H9 (cell line): ENCODE measurements around the gene PTK6. TPM values are rescaled to one million over a fixed set of nuclear protein-coding genes. Genes with fewer than 3 reads are reported as not detected.

Experiments
- DNase-seq: peaks from one replicate; pipeline ENCODE4 v3.0.0-alpha.2; 2017
- H2AFZ ChIP-seq: one replicate; pipeline ENCODE4 v1.6.1; 2013; ENCODE audit warnings: mild to moderate bottlenecking, low read length, control low read depth, moderate library complexity
- H2AK5ac ChIP-seq: 2 replicates; pipeline ENCODE4 v1.6.1; 2013; ENCODE audit warnings: low read length, control low read depth, mixed read lengths; ENCODE audit not compliant: insufficient read length
- H2BK120ac ChIP-seq: one replicate; pipeline ENCODE4 v1.6.1; 2013; ENCODE audit warnings: low read depth, mild to moderate bottlenecking, low read length, control low read depth, inconsistent platforms; ENCODE audit not compliant: poor library complexity, severe bottlenecking
- H2BK12ac ChIP-seq: 2 replicates; pipeline ENCODE4 v1.6.1; 2013; ENCODE audit warnings: low read length, control low read depth, mixed read lengths, low read depth; ENCODE audit not compliant: insufficient read length
- H2BK15ac ChIP-seq: 2 replicates; pipeline ENCODE4 v1.6.1; 2013; ENCODE audit warnings: low read depth, low read length, control low read depth
- H2BK20ac ChIP-seq: one replicate; pipeline ENCODE4 v1.6.1; 2013; ENCODE audit warnings: low read depth, mild to moderate bottlenecking, low read length, control low read depth, inconsistent platforms; ENCODE audit not compliant: poor library complexity, severe bottlenecking
- H2BK5ac ChIP-seq: 2 replicates; pipeline ENCODE4 v1.6.1; 2013; ENCODE audit warnings: low read length, control low read depth, mixed read lengths; ENCODE audit not compliant: insufficient read length
- H3K14ac ChIP-seq: 2 replicates; pipeline ENCODE4 v1.6.1; 2013; ENCODE audit warnings: low read length, control low read depth; ENCODE audit not compliant: insufficient read depth
- H3K18ac ChIP-seq: 2 replicates; pipeline ENCODE4 v1.6.1; 2013; ENCODE audit warnings: low read depth, mild to moderate bottlenecking, mixed read lengths, low read length, control low read depth; ENCODE audit not compliant: insufficient read length
- H3K23ac ChIP-seq: 2 replicates; pipeline ENCODE4 v1.6.1; 2013; ENCODE audit warnings: low read length, control low read depth, mixed read lengths, low read depth; ENCODE audit not compliant: insufficient read length
- H3K23me2 ChIP-seq: 2 replicates; pipeline ENCODE4 v1.6.1; 2013; ENCODE audit warnings: low read depth, mild to moderate bottlenecking, mixed read lengths, low read length, control low read depth; ENCODE audit not compliant: insufficient read length, poor library complexity, severe bottlenecking
- H3K27ac ChIP-seq: 2 replicates; pipeline ENCODE4 v1.5.1; 2013; ENCODE audit warnings: low read length, control low read depth, mixed read lengths, low read depth; ENCODE audit not compliant: insufficient read length
- H3K27me3 ChIP-seq: 2 replicates; pipeline ENCODE4 v1.6.1; 2013; ENCODE audit warnings: low read length, control low read depth, inconsistent platforms; ENCODE audit not compliant: insufficient read depth
- H3K4ac ChIP-seq: 2 replicates; pipeline ENCODE4 v1.6.1; 2013; ENCODE audit warnings: low read depth, mild to moderate bottlenecking, control low read depth, inconsistent platforms, low read length, moderate library complexity
- H3K4me1 ChIP-seq: 2 replicates; pipeline ENCODE4 v1.6.1; 2013; ENCODE audit warnings: low read length, control low read depth, inconsistent platforms; ENCODE audit not compliant: insufficient read depth
- H3K4me2 ChIP-seq: 2 replicates; pipeline ENCODE4 v1.6.1; 2013; ENCODE audit warnings: low read length, control low read depth, mixed read lengths; ENCODE audit not compliant: insufficient read length, insufficient read depth
- H3K56ac ChIP-seq: 2 replicates; pipeline ENCODE4 v1.6.1; 2013; ENCODE audit warnings: low read depth, mild to moderate bottlenecking, mixed read lengths, low read length, control low read depth; ENCODE audit not compliant: insufficient read length
- H3K79me1 ChIP-seq: 2 replicates; pipeline ENCODE4 v1.6.1; 2013; ENCODE audit warnings: low read depth, mild to moderate bottlenecking, moderate library complexity, low read length, control low read depth, inconsistent platforms; ENCODE audit not compliant: insufficient read depth, poor library complexity, severe bottlenecking
- H3K79me2 ChIP-seq: 2 replicates; pipeline ENCODE4 v1.6.1; 2013; ENCODE audit warnings: low read length, control low read depth, inconsistent platforms; ENCODE audit not compliant: insufficient read depth
- H3K9ac ChIP-seq: 2 replicates; pipeline ENCODE4 v1.6.1; 2013; ENCODE audit warnings: low read length, control low read depth, mixed read lengths; ENCODE audit not compliant: insufficient read length; ENCODE audit errors: extremely low read depth
- H3K9me3 ChIP-seq: one replicate; pipeline ENCODE4 v1.6.1; 2013; ENCODE audit warnings: low read depth, low read length, inconsistent platforms; ENCODE audit not compliant: control insufficient read depth
- H3T11ph ChIP-seq: one replicate; pipeline ENCODE4 v1.6.1; 2013; ENCODE audit warnings: mild to moderate bottlenecking, low read length, control low read depth, inconsistent platforms
- H4K20me1 ChIP-seq: one replicate; pipeline ENCODE4 v1.6.1; 2013; ENCODE audit not compliant: control insufficient read depth, insufficient read length, insufficient read depth
- H4K5ac ChIP-seq: 2 replicates; pipeline ENCODE4 v1.6.1; 2013; ENCODE audit warnings: low read depth, mild to moderate bottlenecking, mixed read lengths, low read length, control low read depth; ENCODE audit not compliant: insufficient read length
- H4K8ac ChIP-seq: replicated peaks from 2 replicates; pipeline ENCODE4 v1.6.1; 2013; ENCODE audit warnings: low read length, control low read depth, mixed read lengths, low read depth; ENCODE audit not compliant: insufficient read length
- H4K91ac ChIP-seq: 2 replicates; pipeline ENCODE4 v1.6.1; 2013; ENCODE audit warnings: low read depth, mild to moderate bottlenecking, moderate library complexity, mixed read lengths, low read length, control low read depth; ENCODE audit not compliant: insufficient read length
- H3K27ac Mint-ChIP-seq, 3 experiments: 2 replicates in 2 of 3; 3 replicates in 1 of 3; pipeline ENCODE4 v1.8.0; 2020 to 2021; ENCODE audit warnings: mixed read lengths in 3 of 3, mild to moderate bottlenecking in 1 of 3, moderate library complexity in 1 of 3
- H3K27me3 Mint-ChIP-seq: 2 replicates; pipeline ENCODE4 v1.8.0; 2021; ENCODE audit warnings: low read depth, mild to moderate bottlenecking, moderate library complexity, mixed read lengths
- H3K36me3 Mint-ChIP-seq, 3 experiments: 2 replicates in 2 of 3; 3 replicates in 1 of 3; pipeline ENCODE4 v1.8.0; 2020 to 2021; ENCODE audit warnings: low read depth in 3 of 3, mixed read lengths in 3 of 3; ENCODE audit not compliant: insufficient read depth in 1 of 3
- H3K4me1 Mint-ChIP-seq, 2 experiments: 2 replicates each; pipeline ENCODE4 v1.8.0; 2020; ENCODE audit warnings: mixed read lengths in 2 of 2
- H3K4me3 Mint-ChIP-seq, 2 experiments: 2 replicates in 1 of 2; 3 replicates in 1 of 2; pipeline ENCODE4 v1.8.0; 2020 to 2021; ENCODE audit warnings: mild to moderate bottlenecking in 2 of 2, mixed read lengths in 2 of 2, moderate library complexity in 1 of 2
- H3K9me3 Mint-ChIP-seq, 2 experiments: 2 replicates in 1 of 2; 3 replicates in 1 of 2; pipeline ENCODE4 v1.8.0; 2020; ENCODE audit warnings: mild to moderate bottlenecking in 2 of 2, mixed read lengths in 2 of 2, moderate library complexity in 1 of 2
- WGBS: extraction: QIAGEN DNeasy Blood & Tissue Kit; methylation state at CpG from one replicate; pipeline ENCODE4 v1.1.7; 2013; ENCODE audit warnings: missing lambda C conversion rate, low lambda C conversion rate, mixed read lengths; ENCODE audit not compliant: insufficient read length; ENCODE audit errors: extremely low coverage; 5-methylcytosine and 5-hydroxymethylcytosine counted together
- total RNA-seq: library from RNA; stranded (reverse); gene quantifications from 2 replicates; pipeline ENCODE4 v1.2.1, GENCODE V29; 2021
- TF ChIP-seq, protein P1 (sequence below): fragments of 200-600 bp; sonication (generic); conservative IDR thresholded peaks from 3 replicates; pipeline ENCODE4 v1.8.0; 2021; ENCODE audit warnings: antibody characterized with exemption, mild to moderate bottlenecking

Gene PTK6
- total RNA-seq, 1 experiment from 2014 or later, result 0.46 TPM

DNA sequence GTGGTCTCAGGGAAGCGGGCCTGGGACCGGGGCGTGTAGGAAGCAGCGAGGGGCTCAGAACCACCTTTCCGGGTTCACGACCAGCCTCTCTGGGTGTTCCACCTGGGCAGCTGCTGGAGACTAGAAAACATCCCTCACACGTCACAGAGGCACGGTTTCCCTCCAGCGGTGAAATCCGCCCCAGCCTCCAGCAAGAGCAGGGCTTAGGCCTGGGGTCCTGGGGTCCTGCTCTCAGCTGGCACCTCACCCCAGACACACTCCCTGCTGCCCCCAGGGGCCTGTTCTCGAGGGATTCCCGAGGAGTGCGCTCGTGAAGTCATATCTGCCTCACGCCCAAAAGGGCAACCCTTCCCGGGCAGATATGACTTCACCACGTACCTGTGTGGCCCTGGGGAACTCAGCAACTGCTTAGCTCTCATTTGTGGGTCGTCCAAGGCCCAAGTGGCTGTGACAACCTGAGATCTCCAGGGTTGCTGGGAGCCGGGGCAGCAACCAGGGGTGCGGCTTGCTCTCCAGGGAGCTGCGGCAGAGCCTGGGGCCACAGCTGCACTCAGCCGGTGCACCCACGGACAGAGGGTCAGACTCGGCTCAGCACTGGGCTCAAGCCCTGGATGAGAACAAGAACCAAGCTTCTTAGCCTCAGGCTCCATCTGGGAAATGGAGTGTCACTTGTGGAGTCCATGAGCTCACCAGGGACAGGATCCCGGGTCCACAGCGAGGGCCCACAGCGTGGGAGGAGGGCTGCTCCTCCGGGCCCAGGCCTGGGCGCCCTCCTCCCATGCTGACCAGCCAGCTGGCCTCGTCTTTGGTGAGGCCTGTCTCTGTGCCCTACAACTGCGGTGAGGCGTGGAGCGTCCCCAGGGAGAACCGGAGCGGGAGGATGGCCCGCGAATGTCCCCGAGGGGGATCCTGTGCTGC, 17.4 kb upstream of the PTK6 start:
- Histone ChIP-seq H2BK5ac (no peak overlapping the region), H3K4me2 (peak overlapping the region; percentile 46), H3K14ac (no peak overlapping the region), H3T11ph (no peak overlapping the region), H3K9ac (no peak overlapping the region), H2BK20ac (no peak overlapping the region), H2BK120ac (no peak overlapping the region), H4K20me1 (no peaks in the 10 kb centered on the region), H3K56ac (no peak overlapping the region), H2AFZ (no peak overlapping the region), H3K9me3 (no peaks in the 10 kb centered on the region), H3K4me1 (0 out of 2 replicates have a peak, but pooled peaks cover 2% of the 10 kb centered on the region), H4K91ac (no peak overlapping the region), H3K4ac (no peak overlapping the region), H3K23ac (no peak overlapping the region), H4K5ac (no peak overlapping the region), H2BK12ac (no peak overlapping the region), H4K8ac (no peak overlapping the region), H3K27ac (no peak overlapping the region), H3K79me1 (no peaks in the 10 kb centered on the region), H3K79me2 (no peaks in the 10 kb centered on the region), H2BK15ac (no peak overlapping the region), H3K23me2 (peaks cover 9% of the 10 kb centered on the region), H3K27me3 (no peaks in the 10 kb centered on the region), H2AK5ac (no peak overlapping the region), H3K18ac (no peak overlapping the region)
- TF ChIP-seq, protein P1, sequence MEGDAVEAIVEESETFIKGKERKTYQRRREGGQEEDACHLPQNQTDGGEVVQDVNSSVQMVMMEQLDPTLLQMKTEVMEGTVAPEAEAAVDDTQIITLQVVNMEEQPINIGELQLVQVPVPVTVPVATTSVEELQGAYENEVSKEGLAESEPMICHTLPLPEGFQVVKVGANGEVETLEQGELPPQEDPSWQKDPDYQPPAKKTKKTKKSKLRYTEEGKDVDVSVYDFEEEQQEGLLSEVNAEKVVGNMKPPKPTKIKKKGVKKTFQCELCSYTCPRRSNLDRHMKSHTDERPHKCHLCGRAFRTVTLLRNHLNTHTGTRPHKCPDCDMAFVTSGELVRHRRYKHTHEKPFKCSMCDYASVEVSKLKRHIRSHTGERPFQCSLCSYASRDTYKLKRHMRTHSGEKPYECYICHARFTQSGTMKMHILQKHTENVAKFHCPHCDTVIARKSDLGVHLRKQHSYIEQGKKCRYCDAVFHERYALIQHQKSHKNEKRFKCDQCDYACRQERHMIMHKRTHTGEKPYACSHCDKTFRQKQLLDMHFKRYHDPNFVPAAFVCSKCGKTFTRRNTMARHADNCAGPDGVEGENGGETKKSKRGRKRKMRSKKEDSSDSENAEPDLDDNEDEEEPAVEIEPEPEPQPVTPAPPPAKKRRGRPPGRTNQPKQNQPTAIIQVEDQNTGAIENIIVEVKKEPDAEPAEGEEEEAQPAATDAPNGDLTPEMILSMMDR, result no peak
- H3K27ac Mint-ChIP-seq, result no peak overlapping the region; a peak in 1 of 7 replicates
- no peak for DNase-seq
- H3K4me1 Mint-ChIP-seq, result peaks cover 20 to 24% of the 10 kb centered on the region in 2 experiments
- no peaks in the 10 kb centered on the region for H3K9me3 Mint-ChIP-seq
- peaks cover 0 to 7% (median 6%) of the 10 kb centered on the region in 3 experiments; a peak in 4 of 7 replicates for H3K36me3 Mint-ChIP-seq
- no CpG with 5 or more reads among the region's 38 CpGs for WGBS
- H3K27me3 Mint-ChIP-seq, result no peaks in the 10 kb centered on the region; the same call in 1 of the 2 replicates
- H3K4me3 Mint-ChIP-seq, result peak overlapping the region; percentile 69 to 84
